ENCODE measurements around the gene TMEM144.
A peak's percentile ranks its signal among the peaks of the same experiment; 100 is the strongest.

TMEM144 gene

DNA sequence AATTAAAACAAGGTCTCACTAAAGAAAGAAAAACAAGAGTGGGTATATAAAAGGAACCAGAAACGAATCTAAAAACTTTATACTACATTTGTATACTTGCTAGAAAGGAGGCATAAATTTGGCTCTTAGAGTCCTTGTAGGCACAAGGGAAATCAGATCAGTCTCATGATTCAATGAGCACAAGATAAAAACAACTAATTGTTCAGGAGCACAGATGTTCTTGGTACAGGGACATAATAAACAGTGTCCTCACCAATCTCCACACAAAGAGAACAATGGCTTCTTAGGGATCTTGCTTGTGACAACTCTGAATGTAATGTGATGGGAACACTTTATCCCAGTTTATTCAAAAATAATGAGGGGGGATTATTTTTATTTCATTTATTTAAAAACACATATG lies 28.3 kb downstream of the TMEM144 start:
- no peak for DNase-seq

DNA sequence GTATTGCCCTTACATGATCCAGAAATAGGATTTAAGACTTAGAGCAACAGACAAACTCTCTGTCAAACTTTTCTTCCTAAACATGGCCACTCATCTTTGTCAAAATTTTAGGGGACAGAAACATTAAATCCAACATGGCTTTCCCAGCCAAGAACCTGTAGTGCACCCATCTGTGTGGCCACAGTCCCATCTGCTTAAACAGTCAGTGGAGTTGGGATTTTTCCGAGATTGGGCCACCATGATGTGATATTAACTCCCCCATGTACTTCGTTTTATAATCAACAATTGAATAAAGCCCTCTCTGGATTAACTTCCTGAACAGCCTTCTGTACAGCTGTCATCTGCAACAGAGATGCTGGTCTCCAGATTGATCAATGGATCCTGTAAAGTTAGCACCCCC lies 28.9 kb downstream of the TMEM144 start:
- DNase-seq = no peak

DNA sequence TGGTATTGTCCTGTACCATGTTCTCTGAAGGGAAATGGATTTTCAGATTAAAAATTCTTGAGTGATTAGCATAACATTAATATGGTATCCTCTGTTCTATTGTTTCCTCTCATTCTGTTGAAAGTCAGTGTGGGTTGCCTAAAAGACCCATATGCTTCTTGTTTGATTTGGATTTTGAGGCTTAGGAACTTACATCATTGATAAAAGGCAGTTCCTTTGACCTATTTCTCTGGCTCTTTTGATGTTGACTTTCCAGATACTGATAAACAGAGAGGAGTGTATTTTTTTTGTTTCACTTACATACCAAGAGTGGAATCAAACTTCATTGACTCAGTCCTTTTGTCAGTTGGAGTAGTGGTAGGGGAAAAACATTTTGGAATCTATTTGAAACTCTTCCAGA lies 32.8 kb downstream of the TMEM144 start:
- no peak for DNase-seq

DNA sequence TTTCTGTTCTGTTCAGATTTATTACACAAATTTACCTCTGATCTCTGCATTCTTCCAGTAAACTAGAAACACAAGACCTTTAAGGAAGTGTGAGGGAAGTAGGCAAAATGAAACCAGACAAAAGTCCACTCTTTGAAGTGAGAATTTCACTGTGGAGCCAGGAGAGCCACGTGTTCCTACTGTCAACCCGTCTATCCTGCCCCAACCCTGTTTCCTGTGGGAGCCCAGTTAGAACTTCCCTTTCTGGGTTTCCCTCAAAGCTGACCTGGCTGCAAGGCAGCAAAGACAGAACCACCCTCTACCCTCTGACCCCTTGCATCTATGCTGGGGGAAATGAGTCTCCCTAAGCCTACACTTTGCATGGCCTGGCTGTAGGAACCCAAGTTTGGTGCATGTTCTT lies 40.0 kb downstream of the TMEM144 start:
- DNase-seq = peak; percentile 47 to 70 (median 66)

DNA sequence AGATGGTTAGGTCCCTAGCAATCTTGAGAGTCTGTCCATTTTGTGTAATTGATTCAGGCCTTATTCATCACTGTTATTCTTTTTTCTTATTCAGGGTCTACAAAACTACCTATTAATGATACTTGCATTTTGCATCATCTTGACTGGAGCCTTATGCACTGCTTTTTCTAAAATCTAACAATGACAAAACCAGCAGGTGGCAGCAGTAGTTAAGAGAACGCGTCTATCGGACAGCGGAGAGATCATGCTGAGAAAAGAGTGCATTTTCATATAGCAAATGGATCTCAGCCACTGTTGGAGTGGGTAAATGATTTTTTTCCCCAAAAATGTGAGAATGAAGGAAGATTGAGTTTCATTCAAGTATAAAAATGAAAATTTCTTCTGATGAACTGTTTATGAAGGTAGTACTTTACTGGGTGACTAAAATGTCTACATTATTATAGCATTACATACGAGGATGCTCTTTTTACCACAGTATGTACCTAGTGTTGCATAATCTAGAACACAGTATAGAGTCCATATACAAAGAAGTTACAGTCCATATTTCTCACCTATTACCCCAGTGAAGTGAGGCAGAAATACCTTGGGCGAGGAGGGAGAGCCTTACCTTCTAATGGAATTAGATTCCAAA lies 43.2 kb downstream of the TMEM144 start:
- DNase-seq = peak; percentile 75 to 80 (median 79)

DNA sequence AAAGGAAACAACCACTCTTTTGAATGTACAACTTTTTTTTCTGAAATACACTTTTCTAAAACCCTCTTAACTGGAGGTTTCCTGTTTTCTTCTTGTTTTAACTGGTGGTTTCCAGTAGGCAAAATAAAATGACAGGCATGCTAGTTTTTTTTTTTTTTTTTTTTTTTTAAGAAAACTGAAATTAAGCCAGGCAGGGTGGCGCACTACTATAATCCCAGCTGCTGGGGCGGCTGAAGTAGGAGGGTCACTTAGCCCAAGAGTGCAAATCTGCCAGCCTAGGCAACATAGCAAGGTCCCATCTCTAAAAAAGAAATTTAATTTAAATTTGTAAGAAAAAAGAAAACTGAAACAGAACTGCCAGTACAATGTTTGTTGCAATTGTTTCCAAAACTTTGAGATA lies 44.0 kb downstream of the TMEM144 start:
- no peak for DNase-seq

DNA sequence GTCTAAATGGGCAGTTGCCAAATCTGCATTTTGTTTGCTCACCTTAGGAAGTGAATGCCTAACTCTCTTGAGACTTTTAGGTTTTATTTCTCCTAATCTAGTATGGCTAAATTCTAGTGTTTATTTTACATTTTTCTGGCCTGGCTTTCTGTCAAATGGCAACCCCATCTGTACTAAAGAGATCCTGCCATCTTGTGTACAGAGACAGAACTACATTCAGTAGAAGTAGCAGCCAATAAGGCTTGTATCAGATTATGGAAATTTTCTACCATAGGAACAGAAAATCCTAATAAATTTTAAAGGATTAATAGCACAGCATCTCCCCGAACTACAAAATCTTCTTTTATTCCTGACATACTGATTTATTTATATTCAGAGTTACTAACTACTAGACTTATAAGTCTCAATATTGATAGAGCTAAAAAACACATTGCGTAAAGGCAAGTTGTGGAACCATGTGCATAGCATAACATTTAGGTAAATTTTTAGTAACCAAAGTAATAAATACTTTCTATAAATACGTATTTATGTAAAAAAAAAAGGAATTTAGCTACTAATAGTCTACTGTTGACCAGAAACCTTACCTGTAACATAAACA lies 45.5 kb downstream of the TMEM144 start:
- DNase-seq = peak; percentile 54 to 71 (median 67)

DNA sequence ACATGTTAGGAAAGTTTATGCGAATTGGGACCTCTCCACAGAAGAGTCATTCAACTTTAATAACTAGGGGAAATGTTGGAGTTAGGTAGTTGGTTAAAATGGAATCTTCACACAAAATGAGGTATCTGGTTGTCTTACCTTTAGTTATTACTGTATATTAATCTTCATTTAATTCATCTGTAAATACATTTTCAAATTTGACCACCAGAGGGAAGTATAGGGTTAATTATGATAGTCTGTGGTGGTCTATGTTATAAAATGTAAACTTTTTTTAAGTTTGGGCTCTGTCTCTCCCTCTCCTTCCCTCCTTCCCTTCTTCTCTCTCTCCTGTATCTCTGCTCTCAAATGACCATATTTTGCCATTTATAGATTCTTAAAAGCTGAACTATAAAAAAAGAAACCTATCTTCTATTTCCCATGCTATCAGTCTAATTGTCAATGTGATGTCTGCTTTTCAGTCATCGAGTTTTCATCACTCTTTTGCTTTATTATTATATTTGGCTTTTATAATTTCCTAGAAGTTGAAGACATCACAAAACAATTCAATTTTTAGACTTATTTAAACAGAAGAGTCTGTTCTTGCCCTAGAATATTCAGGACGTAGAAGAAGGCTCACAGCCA lies 49.8 kb downstream of the TMEM144 start:
- peak; percentile 6 to 49 (median 34) for DNase-seq

DNA sequence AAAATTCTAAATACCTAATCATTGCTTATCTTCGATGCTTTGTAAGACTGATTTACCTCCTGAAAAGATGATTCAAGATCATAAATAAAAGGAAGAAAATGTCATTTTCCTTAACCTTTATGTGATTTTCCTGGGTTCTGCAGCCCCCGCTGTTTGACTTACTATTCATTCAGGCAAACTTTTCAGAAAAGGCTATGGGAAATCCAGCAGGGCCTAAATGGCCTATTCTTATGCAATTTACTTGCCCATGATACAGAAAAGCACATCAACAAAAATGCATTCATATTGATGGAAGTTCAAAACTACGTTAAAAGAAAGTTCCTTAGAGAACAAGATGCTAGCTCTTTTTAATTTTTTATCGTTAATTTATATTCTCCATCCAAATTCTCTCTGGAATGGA lies 51.2 kb downstream of the TMEM144 start:
- DNase-seq = no peak

DNA sequence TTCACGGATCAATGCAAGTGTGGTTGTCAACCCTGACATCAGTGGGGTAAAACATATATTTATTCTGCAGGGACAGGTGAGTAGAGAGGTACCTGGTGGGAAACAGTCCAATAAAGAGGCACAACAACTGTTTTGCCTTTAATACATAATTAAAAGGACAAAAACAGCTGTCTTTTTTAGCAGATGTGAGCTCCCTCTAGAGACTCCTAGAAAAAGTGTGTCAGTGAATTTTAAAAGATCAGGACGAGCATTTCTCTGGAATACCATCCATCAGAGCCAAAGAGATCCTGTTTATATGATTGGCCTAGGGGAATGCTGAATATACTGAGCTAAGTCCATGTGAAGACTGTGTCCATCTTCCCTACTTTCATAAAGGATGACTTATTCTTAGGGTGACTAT lies 58.3 kb downstream of the TMEM144 start:
- DNase-seq = no peak

DNA sequence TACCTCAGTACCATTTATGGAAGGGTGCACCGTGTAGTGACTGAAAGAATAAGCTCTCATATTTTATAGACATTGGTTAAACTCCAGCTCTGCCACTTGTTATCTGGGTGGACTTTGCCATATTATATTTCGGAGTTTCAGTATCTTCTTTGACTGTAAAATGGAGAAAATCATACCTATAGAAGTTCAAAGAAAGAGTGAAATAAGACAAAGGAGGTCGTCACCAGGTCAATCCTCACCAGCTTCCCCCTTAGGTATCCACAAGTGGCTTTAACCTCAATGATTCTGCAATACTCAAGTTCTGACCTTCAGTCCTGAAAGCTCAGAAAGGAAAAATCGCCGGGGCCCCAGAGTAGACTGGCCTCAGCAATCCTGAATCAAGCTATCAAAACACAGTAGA lies 64.3 kb downstream of the TMEM144 start:
- DNase-seq = no peak

DNA sequence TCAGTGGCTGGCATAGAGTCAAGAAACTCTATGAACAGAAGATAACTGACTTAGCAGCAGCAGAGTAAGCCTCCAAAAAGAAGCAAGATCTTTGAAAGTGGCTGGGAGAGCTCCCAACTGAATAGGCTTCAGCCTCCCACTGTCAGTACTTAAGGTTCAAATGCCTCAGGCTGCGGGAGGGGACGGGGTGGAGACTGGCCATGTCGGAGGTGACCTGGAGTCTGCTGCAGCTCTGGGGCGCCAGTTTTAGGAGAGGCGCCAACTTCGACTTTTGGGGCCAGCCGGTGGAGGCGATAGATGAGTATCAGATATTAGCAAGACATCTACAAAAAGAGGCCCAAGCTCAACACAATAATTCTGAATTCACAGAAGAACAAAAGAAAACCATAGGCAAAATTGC lies 67.3 kb downstream of the TMEM144 start:
- no peak for DNase-seq

DNA sequence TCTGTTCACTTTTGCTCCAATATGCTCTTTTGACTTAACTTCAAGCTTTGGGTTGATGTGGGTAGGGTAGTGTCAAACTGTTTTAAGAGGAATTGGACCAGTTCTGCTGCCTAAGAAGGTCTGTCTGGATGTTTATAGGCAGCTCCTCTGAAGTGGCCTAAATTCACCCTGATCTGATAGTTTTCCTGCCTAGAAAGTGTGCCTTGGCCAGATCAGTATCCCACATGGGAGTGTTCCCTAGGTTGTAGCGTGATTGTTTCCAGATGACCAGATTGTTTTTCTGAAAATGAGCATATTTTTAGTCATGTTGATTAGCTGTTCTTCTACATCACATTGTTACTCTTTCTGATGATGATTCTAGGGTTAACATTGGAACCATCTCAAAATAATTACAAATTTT lies 68.8 kb downstream of the TMEM144 start:
- peak in 1 of 3 donors; percentile 2 for DNase-seq

DNA sequence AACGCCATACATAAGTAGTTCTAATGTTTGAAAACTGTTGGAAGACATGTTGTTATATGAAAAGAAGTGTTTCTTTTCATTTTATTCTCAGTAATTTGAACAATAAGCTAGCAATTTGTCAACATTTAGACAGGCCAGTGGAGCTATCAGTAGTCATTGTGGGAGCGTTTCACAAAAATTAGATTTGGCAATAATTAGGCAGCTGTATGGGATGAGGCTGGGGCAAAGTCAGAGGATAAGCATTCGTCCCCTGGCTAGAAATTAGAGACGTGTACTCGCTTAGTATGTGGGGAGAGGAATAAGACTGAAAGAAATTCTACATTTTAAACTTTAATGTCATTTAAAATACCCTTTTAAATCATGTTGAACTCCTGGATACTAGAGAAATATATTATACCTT lies 70.6 kb downstream of the TMEM144 start:
- no peak for DNase-seq

DNA sequence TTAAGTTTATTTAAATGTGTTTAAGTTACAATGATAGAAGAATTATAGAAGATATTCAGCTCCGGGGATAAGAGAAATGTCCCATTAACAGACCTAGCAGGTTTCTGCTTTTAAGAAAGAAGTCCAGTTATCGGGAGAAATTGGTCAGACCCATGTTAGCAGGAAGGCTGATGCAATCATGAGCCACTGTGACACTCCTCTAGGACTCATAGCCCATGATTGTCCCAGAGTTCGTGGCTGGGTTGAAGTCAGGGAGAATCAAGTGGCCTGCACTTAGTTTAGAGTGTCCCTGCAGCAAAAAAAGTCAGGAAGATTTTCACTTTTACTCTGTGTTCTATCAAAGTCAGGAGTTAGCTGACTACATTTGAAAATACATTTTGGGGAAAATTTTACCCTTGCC lies 72.0 kb downstream of the TMEM144 start:
- peak in 2 of 3 donors; percentile 1 to 5 for DNase-seq

DNA sequence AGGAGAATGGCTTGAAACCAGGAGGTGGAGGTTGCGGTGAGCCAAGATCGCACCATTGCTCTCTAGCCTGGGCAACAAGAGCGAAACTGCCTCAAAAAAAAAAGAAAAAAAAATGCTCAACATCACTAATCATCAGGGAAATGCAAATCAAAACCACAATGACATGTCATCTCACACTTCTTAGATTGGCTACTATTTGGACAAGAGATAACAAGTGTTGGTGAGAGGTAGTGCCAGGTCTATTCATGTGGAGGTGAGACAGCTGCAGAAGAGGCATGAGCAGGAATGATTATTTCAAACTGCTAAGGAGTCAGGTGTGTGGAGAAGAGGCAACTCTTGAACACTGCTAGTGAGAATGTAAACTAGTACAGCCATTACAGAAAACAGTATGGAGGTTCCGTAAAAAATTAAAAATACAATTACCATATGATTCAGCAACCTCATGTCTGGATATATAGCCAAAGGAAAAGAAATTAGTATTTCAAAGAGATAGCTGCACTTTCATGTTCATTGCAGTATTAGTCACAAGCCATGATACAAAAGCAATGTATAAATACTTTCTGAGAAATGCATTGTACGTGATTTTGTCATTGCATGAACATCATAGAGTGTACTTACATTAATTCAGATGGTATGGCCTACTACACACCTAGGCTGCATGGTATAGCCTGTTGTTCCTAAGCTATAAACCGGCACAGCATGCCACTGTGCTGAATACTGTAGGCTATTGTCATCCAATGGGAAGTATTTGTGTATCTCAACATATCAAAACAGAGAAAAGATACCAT lies 75.3 kb downstream of the TMEM144 start:
- DNase-seq = no peak

DNA sequence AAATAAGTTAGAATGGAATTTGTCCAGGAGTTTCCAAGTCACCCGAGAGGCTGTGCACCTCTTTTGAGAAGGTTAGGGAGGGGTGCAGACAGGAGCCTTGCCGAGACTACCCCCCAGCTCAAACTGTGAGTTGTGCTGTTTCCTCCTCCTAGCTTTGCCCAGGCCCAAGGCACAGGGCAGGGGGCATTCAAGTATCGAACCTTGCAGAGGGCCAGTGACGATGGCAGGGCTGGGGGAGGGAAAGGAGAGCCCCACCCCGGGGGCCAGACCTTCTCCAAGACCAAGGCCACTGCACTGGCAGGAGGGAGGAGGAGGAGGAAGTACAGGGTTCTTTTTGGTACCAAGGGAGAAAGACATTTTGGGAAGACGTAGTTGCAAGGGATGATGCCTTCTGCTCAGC lies 80.6 kb downstream of the TMEM144 start:
- DNase-seq = no peak

DNA sequence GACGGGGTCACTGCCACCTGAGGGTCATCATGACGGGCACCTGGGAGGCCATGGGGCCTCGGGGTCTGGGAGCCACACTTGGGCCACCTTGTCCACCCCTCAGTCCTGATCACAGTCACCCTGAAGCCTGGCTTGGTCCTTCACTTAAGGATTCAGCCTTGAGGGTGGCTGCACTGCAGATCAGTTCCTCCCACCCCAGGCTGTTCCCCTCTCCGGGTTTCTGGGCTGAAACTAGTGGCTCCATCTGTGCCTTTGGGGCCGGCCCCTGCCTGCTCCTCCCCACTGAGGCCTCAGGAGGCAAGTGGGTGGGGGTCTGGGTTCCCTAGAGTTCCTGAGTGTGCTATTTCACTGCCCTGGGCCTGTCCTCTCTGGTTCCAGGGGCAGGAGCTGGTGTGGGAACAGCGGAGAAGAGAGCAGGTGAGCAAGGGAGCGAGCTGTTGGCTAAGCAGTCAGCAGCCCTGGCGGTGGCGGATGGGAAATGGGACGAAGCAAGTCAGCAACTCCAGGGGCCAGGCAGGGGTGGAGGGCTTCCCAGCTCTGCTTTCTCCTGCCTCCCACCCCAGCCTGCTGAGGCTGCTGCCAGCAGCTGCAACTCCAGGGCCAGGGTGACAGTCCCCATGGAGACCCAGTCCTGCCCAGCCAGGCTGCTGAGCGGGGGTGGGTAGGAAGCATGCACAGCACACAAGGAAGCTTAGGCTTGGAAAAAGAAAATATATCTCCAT lies 81.2 kb downstream of the TMEM144 start:
- DNase-seq = no peak

DNA sequence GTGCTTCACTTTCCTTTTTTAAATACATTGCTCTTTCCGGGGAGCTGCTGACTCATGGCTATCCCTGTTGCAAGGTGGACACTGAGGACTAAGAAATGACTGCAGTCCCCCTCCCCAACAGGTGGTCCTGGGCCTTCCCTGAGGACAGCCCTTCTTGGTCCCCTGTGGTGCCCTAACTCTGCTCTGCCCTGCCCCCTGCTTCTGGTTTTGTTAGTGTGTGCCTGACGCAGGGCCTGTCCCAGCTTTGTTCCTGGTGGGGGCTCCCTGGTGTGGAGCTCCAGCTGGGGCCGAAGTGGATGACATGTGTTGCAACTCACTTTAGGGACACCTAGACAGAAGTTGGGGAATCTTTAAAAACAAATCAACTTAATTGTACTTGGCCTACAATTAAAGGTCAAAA lies 81.9 kb downstream of the TMEM144 start:
- no peak for DNase-seq

DNA sequence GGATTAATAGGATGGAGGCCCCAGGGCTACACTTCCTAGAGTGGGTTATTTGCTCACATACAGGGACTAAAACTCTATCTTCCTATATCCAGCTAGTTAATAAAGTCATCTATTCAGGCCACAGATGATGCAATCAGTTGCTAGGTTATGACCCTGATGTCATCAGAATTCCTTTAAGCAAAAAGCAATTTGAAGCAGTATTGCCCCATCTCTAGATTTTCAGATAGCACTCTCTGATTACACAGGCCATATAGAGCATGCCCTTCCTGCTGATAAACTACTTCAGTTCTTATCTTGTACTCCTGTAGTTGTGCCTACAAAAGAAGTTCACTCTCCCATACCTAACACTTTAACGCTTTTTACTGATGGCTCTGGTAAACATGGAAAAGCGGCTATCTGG lies 84.8 kb downstream of the TMEM144 start:
- DNase-seq = no peak

DNA sequence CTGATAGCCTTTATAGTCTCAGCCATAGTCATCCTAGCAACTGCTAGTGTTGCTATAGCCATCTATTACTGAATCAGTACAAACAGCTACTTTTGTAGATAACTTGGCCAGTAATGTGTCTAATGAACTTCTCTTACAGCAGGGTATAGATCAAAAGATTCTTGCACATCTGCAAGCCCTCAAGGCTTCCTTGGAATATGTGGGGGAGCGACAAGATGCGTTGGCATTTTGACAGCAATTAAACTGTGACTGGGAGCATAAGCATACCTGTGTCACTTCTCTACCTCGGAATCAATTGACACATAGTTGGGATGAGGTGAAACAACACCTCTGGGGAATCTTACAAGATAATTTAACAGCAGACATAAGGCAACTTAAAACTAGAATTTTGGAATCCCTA lies 87.6 kb downstream of the TMEM144 start:
- DNase-seq = no peak

DNA sequence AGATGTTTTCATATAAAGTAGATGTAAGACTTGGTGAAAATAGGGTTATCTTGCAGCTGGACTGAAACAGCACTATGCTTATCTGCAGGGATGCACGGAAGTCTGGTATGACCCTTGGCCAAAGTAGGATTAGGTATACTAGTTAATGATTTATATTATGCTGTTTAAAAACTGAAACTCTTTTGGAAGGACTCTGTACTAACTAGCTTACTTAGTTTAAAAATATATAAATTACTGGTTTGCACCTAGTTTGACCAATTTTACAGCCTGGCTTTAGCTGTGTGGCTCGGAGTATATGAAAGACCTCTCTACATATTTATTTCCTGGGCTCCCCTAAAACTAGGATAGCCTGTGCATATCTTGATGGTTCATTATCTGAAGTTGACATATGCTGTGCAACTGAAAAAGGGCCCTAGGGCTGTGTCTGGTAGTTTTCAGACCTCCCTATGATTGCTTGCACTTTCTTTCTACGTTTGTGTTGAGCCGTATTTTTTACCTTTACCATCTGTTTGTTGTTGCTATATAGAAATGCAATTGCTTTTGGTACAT lies 89.2 kb downstream of the TMEM144 start:
- DNase-seq = no peak

DNA sequence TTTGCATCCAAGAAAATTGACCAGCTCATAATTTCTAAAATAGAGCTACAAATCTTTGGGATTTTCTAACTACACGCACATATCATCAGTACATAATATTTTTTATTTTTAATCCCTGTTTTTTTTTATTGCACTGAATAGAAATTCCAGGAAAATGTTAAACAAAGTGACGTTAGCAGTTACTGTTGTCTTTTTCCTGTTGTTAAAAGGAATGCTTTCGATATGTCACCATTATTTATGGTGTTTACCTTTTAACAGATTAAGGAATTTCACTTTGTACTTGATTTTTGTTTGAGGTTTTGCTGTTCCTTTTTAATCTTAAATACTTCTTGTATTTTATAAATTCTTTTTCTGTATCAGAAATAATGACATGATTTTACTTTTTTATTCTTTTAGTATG lies 89.7 kb downstream of the TMEM144 start:
- DNase-seq = no peak

All from suppressor macrophage treated with lipopolysaccharide for 1 hour (primary cell).